Mucosa of descending colon (tissue), 3 donors: Measurements from ENCODE around the gene UTP25. TPM values are rescaled to one million over a fixed set of nuclear protein-coding genes. Genes with fewer than 3 reads are reported as not detected.

Source experiments
- ATAC-seq: fragments of 200-7000 bp; cut with Tn5 transposase; one replicate; pipeline ENCODE4 v1.9.1; 2020; ENCODE audit warnings: mild to moderate bottlenecking, moderate library complexity
- DNase-seq, 3 donors: peaks; one replicate each; pipeline ENCODE4 v3.0.0-alpha.2; 2020
- H3K36me3 ChIP-seq: fragments of 200-600 bp; one replicate; pipeline ENCODE4 v1.8.0; 2021; ENCODE audit warnings: low read depth, mild to moderate bottlenecking
- H3K4me1 ChIP-seq: fragments of 200-600 bp; one replicate; pipeline ENCODE4 v1.8.0; 2021; ENCODE audit warnings: low read depth, mild to moderate bottlenecking
- H3K4me3 ChIP-seq: fragments of 200-600 bp; one replicate; pipeline ENCODE4 v1.8.0; 2021; ENCODE audit warnings: mild to moderate bottlenecking
- H3K9me3 ChIP-seq: fragments of 200-600 bp; one replicate; pipeline ENCODE4 v1.8.0; 2021; ENCODE audit warnings: mild to moderate bottlenecking
- intact Hi-C, 2 donors: fragments of 100-400 bp; cut with DNase I in 1 of 2; cut with micrococcal nuclease in 1 of 2; formaldehyde crosslinking; loops; one replicate each; pipeline versions ENCODE4 v1.11.0 to v1.11.1; 2022; cut with DNase I, micrococcal nuclease
- total RNA-seq, 3 donors: library from RNA; stranded (reverse); fragmentation: NEBNext Ultra II Directional in 2 of 3; extraction: Animal tissue kit (Norgen Biotek cat#: 25700) in 2 of 3; gene quantifications; one replicate each; pipeline versions ENCODE4 v1.2.1 to v1.2.4, GENCODE V29; 2021 to 2023
- TF ChIP-seq, protein P1 (sequence below): fragments of 200-600 bp; IDR thresholded peaks from one replicate; pipeline ENCODE4 v1.8.0; 2022; ENCODE audit warnings: antibody characterized with exemption, mild to moderate bottlenecking
- donor health status: DM: no; HTN: no; CAD: no; lungs with moderate emphysema.
- donor health status: DM: no; HTN: no; CAD: no.
- donor health status: DM: no; HTN: yes; CAD: no.

The UTP25 gene
- total RNA-seq, 3 donors from 2014 or later, result 5.4 to 8.8 (median 6.7) TPM

DNA sequence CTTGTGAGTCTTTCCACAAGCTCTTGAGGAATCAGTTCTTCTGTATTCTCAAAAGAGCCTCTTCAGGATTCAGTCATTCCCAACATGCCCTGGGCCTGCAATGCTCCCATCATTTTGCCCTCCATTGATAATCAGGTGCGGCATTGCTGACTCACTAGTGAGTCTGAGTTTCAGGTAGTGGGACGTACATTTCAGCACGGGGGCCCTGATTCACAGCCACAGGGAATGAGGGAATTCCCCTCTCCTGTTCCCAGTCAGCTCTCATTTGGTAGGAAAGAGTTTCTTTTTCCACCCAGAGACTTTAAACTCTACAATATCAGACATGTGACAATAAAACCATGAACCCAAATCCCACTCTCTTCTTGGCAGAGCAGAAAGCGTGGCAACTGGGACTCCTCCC is 18.2 kb upstream of the UTP25 start:
- TF ChIP-seq, protein P1, sequence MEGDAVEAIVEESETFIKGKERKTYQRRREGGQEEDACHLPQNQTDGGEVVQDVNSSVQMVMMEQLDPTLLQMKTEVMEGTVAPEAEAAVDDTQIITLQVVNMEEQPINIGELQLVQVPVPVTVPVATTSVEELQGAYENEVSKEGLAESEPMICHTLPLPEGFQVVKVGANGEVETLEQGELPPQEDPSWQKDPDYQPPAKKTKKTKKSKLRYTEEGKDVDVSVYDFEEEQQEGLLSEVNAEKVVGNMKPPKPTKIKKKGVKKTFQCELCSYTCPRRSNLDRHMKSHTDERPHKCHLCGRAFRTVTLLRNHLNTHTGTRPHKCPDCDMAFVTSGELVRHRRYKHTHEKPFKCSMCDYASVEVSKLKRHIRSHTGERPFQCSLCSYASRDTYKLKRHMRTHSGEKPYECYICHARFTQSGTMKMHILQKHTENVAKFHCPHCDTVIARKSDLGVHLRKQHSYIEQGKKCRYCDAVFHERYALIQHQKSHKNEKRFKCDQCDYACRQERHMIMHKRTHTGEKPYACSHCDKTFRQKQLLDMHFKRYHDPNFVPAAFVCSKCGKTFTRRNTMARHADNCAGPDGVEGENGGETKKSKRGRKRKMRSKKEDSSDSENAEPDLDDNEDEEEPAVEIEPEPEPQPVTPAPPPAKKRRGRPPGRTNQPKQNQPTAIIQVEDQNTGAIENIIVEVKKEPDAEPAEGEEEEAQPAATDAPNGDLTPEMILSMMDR, result no peak
- Histone ChIP-seq H3K36me3 (no peaks in the 10 kb centered on the region), H3K4me1 (no peaks in the 10 kb centered on the region), H3K9me3 (no peaks in the 10 kb centered on the region), H3K4me3 (no peak overlapping the region)
- DNase-seq, result no peak
- no peak for ATAC-seq
- intact Hi-C loops, result no loop called here

DNA sequence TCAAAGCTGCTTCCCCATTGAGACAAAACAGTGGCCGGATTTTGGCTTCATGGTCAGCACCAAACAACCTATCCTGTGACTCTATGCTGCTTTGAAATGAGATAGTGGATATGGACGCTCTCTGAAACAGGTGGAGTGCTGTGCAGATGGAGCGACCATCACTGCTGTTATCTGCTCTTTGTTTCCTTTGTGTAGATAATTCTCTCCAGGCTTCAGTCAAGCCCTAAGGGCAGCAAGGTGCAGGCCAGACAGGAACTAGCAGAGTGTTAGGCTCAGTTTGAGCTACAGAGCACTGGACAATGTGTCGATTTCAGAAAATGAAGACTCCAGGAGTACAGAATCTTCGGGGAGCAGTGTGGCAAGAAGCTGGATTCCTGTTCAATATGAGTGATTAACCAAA is 17.0 kb upstream of the UTP25 start:
- no peak for DNase-seq
- TF ChIP-seq, protein P1, result no peak
- H3K36me3 ChIP-seq, result no peaks in the 10 kb centered on the region
- intact Hi-C loops, result no loop called here
- no peak for ATAC-seq
- no peak overlapping the region for H3K4me3 ChIP-seq
- no peaks in the 10 kb centered on the region for H3K9me3 ChIP-seq
- no peaks in the 10 kb centered on the region for H3K4me1 ChIP-seq

DNA sequence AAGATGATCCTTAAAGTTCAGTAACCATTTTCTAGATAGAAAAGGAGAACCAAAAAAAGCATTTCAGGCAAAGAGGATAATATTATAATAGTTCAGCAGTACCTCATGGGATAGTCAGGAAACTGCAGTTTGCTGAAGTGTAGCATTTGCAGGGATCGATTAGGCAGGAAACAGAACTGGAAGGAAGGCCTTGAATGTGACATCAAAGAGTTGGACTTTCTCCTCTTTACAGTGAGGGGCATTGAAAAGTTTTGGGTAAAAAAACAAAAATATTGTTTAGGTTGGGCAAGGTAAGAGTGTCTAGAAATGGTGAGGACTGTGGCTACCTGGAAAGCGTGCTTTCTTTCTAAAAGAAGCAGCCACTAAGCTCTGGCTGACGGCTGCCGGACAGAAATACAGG is 13.9 kb upstream of the UTP25 start:
- Histone ChIP-seq H3K36me3 (no peaks in the 10 kb centered on the region), H3K4me3 (no peak overlapping the region), H3K4me1 (no peaks in the 10 kb centered on the region), H3K9me3 (no peaks in the 10 kb centered on the region)
- TF ChIP-seq, protein P1, result no peak
- no peak for ATAC-seq
- no peak for DNase-seq
- intact Hi-C loops, result no loop called here

DNA sequence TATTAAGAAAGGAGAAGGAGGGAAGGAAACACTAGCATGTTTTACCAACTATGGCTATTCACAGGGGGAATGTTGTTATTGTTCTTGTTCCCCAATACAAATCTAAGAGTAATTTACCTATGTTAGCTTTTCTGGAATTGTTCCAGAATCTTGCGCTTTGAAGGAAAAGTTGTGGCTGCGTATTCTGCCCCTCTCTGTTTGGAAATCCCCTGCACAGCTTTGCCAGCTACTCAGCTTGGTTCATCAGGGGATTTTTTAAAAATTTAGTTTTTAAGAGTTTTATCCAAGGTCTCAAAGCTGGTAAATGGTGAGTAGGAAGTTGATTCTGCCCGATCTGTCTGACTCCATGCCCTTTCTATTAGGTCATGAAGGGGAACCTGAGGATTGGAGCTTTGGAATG is 12.3 kb upstream of the UTP25 start:
- TF ChIP-seq, protein P1, result no peak
- Histone ChIP-seq H3K9me3 (no peaks in the 10 kb centered on the region), H3K4me3 (no peak overlapping the region), H3K36me3 (no peaks in the 10 kb centered on the region), H3K4me1 (no peaks in the 10 kb centered on the region)
- DNase-seq (no peak), ATAC-seq (no peak)
- intact Hi-C loops, result no loop called here

DNA sequence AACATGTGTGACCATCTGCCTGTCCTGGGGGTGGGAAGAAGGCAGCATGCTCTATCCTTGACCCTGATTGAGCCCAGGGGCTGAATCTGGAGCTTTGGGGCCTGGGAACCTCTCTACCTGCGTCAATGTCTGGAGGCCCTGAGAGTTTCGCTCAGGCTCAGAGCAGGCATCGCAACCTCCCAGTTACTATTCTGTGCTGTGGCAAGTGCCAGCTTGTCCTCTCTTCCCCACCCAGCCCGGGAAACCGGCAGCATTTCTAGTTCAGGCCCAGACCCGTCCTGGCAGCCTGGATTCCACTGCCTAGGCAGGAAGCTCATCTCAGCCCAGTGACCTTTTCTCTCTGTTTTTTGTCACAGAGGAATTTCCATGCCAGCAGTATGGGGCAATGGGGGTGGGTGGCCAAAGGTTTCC is 11.8 kb upstream of the UTP25 start:
- Histone ChIP-seq H3K4me1 (no peaks in the 10 kb centered on the region), H3K9me3 (no peaks in the 10 kb centered on the region), H3K36me3 (no peaks in the 10 kb centered on the region), H3K4me3 (no peak overlapping the region)
- ATAC-seq, result no peak
- intact Hi-C loops, result no loop called here
- no peak for DNase-seq
- TF ChIP-seq, protein P1, result no peak

DNA sequence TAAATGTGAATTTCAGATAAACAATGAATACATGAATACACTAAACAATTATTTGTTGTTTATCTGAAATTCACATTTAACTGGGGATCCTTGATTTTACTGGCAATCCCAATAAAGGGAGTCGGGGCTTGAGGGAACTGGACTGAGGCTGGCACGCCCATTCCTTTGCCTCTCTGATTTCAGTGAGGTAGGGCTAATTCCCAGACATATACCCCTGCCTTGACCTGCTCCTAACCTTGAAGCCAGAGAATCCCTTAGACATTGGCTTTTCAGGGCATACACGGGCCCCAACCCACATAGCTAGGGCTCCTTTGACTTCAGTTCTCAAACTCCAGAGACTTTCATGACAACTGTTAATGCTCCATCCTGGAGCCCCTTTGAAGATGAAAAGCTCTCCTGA is 10.8 kb upstream of the UTP25 start:
- Histone ChIP-seq H3K4me1 (no peaks in the 10 kb centered on the region), H3K4me3 (no peak overlapping the region), H3K36me3 (no peaks in the 10 kb centered on the region), H3K9me3 (no peaks in the 10 kb centered on the region)
- intact Hi-C loops, result no loop called here
- TF ChIP-seq, protein P1, result no peak
- ATAC-seq, result no peak
- no peak for DNase-seq
